GM18870 (cell line): ENCODE data around the gene POLN.
"Not testable (repeated sequence)": the region's sequence is repeated elsewhere in the genome, so short reads cannot be mapped to it uniquely, and the experiment has no call there.

Experiments
- ATAC-seq: cut with Tn5 transposase; IDR thresholded peaks from one replicate; pipeline ENCODE4 v1.9.1; 2021; ENCODE audit warnings: moderate library complexity; ENCODE audit not compliant: unreplicated experiment

The POLN gene

GRCh38 chr4:2044542-2045517 is 197.1 kb downstream of the POLN start:
- ATAC-seq = no peak

- ATAC-seq = no peak
Observed at GRCh38 chr4:2044119-2044485, 197.8 kb downstream of the POLN start.

GRCh38 chr4:2043396-2044118 is 198.4 kb downstream of the POLN start:
- ATAC-seq = no peak

- no peak for ATAC-seq
Observed at GRCh38 chr4:2042947-2043395, 198.9 kb downstream of the POLN start.

DNA sequence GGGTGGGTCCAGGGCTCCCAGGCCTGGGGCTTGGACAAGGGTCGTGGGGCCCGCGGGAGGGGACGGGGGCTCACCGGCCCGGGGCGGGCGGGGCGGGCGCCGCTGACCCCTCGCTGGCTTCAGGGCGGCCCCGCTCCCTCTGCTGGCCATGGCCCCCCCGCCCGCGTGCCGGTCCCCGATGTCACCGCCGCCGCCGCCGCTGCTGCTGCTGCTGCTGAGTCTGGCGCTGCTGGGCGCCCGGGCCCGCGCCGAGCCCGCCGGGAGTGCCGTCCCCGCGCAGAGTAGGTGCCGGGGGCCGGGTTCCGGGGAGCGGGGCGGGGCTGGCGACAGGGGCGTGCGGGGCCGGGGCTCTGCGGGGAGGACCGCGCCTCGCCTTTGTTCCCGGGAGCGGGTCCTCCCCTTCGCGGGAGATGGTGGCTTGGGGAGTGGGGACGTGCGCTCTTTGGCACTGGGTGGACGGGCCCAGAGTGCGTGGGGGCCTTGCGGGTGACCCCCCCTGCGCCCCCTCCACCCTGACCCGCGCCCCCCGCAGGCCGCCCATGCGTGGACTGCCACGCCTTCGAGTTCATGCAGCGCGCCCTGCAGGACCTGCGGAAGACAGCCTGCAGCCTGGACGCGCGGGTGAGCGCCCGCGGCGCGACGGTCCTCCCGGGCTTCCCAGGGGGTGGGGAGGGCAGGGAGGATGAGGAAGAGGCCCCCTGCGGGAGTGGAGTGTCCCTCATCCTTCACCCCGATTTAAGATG is 199.5 kb downstream of the POLN start:
- no peak for ATAC-seq

GRCh38 chr4:2041239-2042130 is 200.4 kb downstream of the POLN start:
- ATAC-seq = no peak

DNA sequence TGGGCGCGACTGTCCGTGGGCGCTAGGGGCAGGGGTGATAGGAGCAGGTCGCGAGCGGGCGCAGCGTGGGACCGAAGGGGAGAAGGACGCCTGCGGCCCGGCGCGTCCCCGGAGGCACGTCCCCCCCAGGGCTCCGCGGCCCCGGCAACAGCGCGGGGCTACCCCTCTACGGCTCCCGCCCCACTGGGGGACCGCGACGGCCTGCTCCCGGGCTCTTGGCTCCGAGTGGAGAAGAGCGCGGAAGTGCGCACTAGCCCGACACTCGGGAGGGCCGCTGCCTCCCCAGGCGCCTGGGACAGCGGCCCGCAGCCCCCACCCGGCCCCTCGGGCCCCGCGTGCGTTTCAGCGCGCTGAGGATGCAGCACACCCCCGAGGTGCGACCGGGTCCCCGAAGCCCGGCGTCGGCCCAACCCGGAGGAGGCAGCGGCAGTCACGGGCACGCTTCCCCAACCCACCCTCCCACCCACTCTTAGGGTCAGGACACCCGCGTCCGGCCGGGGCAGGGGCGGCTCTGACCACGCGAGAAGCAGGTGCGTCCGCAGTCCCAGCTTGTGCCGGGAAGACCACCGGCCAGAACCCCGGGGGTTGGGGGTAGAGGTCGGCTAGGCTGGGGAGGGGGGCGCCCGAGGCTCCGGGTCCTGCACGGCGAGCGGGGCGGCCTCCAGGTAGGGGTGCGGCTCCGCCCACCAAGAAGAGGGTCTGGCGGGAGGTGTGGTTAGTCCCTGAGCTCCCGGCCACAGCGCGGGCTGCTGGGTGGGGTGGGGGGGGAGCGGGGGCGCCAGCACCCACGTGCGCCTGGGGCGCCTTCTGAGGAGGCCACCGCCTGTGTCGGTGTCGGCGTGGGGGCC is 201.3 kb downstream of the POLN start:
- no peak for ATAC-seq

GRCh38 chr4:2036866-2037265 is 205.1 kb downstream of the POLN start:
- ATAC-seq = no peak

GRCh38 chr4:2036327-2036726 is 205.6 kb downstream of the POLN start:
- ATAC-seq = no peak

GRCh38 chr4:2031161-2031560 is 210.8 kb downstream of the POLN start:
- ATAC-seq = not testable (repeated sequence)

DNA sequence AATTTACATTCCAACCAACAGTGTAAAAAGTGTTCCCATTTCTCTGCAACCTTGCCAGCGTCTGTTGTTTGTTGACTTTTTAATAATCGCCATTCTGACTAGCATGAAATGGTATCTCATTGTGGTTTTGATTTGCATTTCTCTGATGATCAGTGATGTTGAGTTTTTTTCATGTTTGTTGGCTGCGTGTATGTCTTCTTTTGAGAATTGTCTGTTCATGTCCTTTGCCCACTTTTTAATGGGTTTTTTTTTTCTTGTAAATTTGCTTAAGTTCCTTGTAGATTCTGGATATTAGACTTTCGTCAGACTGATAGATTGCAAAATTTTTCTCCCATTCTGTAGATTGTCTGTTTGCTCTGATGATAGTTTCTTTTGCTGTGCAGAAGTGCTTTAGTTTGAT is 214.8 kb downstream of the POLN start:
- not testable (repeated sequence) for ATAC-seq

GRCh38 chr4:2025817-2026216 is 216.1 kb downstream of the POLN start:
- no peak for ATAC-seq

DNA sequence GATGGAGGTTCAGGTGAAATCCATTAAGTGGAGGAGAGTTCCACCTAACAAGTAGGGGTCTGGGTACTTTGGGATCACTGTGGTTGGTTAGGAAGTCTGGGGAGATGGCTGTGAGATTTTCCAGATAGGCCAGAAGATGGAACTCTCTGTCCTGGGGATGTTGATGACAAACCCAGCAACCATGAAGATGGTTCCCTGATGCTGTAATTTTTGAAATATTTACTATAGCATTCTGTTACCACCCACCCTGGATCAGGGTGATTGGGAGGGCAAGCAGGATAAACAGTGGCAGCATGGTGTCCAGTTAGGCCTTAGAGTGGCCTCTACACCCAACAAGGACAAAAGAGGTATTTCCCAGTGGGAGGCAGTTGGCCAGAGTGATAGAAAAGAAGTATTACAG is 217.2 kb downstream of the POLN start:
- no peak for ATAC-seq
